ENCODE measurements around the gene TRIM71.

The TRIM71 gene

DNA sequence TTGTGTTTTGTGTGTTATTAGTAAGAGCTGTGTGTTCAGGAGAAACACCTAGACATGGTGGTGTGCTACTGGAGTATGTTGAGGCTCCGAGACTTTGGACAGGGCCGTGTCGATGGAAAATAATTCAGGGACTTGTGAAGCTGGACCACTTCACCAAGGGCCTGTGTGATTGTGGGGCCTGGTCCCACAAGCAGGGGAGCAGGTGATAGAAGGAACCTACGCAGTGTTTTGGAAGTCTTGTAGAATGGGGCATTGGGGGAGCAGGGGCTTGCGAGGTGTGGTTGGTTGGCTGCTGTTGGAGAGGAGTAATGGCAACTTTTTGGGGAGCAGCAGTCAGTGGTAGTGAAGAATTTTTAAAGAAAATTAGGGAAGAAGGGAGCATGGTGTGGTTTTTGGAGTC lies 48.7 kb downstream of the TRIM71 start:
- DNase-seq (ENCODE audit: low read depth in 2 of 2): no peak

DNA sequence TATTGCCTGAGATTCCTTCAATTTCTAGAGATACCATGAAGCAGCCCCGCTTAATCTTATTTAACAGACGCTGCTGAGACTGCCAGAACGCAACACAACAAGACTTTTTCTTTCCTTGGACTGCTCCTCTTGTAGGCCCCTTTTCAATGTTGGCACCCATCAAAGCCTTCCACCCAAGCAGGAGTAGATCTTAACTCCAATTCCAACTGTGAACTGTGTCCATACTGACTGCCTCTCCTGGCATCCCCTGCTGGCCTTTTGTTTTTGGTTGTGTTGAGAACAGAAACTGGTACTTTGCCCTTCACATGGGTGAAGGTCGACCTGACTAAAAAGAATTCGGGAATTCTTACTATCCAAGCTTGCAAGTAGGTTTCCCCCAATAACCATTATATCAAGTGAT lies 50.2 kb downstream of the TRIM71 start:
- no peak for DNase-seq (ENCODE audit: low read depth in 2 of 2)

DNA sequence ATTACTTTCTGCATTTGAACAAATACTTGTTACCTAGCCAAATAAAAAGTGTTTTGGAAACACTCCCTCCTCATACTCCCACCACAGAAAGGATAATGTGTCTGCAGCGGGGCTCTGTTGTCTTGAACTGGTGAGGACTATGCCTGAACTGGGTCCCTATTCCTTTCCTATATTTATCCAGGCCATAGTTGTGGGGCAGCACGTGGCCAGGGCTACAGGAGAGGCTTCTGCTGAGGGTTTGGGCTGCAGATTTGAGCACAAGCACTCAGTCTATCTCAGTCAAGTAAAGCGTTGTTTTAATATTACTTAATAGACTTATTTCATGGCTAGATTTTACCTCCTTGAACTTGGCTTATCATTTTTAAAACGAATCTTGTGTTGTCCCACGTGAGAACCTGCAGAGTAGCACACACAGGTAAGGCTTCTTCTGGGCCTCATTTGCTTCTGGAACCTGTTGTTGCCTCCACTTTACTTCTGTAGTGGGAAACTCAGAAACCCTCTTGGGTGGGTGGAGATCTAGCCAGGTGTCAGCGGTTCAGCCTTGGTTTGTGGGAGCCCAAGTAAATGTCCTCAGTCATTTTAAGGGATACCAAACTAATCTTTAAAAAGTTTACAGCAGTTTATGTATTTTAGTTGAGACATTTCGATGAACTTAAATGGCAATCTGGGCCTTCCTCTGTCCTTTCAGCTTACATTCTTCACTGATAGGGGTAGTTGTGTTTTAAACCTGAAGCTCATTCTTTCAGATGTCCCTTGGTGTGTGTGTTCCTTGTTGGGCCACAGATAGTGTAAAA lies 51.1 kb downstream of the TRIM71 start:
- no peak for DNase-seq (ENCODE audit: low read depth in 2 of 2)

DNA sequence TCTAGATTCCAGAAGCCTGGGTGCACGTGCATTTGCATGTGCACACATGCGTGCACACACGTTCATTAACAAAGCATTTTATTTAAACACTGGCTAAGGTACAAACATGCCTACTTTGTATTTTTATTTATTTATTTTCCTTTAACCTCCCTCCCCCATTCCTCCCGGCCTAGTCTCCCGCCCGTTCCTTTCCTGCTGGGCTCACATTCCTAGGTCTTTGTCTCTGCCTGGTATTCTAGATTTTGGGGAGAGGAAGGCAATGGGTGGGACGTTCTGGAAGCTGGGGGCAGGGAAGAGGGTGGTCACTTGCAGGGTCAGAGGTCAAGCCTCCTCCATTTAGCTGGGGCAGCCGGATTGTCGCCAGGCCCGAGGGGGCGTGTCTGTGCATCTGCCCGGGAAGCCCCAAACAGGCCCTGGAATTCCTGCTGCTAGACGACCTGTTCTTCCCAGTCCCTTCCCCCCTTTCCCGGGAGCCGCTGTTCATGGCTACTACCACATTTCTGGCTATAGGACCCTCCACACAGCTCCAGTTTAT lies 51.8 kb downstream of the TRIM71 start:
- no peak for DNase-seq (ENCODE audit: low read depth in 2 of 2)

DNA sequence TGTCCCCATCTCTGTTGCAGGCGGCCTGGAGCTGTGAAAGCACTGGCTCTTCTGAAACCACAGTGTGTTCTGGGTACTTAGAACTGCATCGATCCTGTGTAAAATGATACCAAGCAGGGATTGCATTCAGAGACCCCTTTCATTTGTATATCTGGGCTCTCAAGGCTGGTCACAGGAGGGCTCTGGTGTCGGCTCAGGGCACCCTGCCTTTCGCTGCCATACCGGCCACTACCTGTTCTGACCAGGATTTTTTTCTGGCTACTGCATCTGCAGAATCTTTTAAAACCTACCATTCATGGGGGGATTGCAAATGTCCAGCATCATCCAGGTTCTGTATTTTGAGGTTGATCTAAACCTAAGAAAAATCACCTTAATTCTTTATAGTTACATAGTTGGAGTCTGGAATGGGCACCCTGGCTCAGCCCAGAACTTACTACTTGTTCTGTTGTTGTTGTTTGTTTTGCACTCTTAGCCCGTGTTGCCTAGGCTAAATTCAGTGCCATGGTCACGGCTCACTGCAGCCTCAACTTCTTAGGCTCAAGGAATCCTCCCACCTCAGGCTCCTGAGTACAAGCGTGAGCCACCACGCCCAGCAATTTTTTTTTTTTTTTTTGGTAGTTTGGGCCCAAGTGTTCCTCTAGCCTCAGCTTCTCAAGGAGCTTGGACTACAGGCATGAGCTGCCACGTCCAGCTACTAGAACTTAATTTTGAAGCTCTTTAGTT lies 52.7 kb downstream of the TRIM71 start:
- no peak for DNase-seq (ENCODE audit: low read depth in 2 of 2)

DNA sequence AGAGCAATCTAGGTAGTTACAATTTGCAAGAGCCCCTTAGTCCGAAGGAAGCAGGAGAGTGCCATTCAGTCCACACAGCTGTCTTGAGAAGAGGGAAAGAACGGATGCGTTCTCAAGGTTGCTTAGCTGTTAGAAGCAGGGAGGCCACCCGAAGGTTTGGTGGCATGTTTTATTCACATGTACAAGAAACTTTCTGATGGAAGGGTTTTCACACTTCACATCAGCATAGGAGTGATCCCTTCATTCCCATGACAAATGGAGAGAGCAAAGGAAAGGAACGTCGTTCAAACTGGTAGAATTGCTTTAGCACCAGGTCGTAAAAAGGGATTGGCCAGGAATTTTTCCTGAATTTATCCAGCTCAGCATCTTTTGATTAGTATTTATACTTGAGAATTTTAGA lies 53.5 kb downstream of the TRIM71 start:
- DNase-seq (ENCODE audit: low read depth in 2 of 2): no peak

DNA sequence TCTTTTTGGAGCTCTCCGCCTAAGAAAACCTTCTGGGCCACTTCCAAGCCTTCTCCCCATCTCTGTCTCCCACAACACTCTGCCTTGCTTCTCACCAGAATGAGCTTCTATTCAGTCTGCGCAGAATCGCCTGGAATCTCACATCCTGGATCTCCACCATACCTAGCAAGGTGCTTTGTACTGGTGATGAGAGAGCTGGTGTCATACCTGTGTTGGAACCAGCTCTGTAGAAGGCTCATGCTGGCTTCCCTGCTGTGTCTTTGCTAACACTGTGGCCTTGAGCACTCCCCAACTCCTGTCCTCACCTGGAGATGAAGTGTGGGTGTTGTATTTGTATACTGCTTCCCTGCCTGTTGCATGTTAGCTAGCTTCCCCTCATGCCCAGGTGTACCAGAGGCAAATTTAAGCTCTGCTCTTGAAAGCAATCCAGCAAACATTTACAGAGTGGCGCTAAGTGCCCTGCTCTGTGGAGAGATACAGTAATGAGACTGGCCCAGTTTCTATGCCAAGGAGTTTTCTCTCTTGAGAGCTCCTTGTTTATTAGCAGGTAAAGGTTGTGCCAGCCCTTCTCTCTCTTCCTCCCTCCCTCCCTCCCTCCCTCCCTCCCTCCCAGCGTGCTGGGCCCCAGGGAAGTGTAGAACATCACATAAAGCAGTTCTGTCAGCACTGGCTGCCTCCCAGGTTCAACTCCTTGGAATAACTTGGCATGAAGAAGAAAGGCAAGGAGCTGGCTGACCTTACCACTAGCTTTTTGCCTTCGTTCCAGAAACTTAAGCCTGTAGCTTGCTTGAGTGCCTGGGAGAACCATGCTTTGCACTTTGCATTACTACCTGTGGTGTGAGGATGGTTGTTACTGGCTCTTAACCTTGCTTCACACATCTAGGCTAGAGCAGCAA lies 54.9 kb downstream of the TRIM71 start:
- no peak for DNase-seq (ENCODE audit: low read depth in 2 of 2)

DNA sequence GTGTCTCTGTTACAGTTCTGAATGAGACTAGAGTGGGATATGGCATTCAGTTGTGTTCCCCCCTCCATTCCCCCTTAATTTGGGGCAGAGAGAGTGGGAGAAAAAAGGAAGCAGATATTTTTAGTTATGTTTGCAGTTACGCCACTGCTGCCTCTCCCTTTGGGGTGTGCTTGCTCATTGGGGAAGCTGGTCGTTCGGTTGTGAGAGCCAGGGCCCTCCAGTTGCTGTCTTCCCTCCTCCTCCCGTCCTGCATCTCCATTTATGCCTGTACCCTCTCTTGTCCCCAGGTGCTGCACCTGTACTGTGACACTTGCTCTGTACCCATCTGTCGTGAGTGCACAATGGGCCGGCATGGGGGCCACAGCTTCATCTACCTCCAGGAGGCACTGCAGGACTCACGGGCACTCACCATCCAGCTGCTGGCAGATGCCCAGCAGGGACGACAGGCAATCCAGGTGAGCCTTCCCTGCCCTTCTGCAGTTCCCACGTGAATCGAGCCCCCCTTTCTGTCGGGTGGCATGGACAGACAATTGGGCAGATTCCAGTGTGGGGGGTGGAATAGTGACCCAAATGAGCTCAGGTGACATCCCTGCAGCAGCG lies 55.8 kb downstream of the TRIM71 start:
- no peak for DNase-seq (ENCODE audit: low read depth in 2 of 2)

DNA sequence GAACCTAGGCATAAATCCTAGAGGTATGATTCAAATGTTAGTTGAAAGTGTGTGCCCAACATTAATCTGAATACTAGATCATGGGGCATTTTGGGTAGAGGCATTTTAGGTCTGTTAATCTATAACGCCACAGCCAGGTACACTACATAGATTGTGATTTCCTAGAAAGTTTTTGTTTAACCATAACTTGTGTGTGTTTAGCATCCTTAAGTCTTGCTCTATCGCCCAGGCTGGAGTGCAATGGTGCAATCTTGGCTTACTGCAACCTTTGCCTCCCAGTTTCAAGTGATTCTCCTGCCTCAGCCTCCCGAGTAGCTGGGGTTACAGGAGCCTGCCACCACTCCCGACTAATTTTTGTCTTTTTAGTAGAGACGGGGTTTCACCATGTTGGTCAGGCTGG lies 59.1 kb downstream of the TRIM71 start:
- DNase-seq (ENCODE audit: low read depth in 2 of 2): no peak

DNA sequence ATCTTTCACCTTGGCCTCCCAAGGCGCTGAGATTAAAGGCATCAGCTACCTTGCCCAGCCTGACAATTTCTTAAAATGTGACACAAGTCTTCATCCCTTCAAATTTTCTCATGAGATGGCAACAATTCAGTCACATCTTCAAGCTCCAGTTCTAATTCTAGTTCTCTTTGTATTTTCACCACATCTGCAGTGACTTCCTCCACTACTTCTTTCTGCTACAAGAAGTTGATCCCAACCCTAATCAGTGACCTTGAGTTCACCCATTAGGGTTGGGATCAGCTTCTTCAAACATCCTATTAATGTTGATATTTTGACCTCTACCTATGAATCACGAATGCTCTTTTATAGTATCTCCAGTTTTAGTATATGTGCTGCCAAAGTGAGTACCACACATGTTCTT lies 59.8 kb downstream of the TRIM71 start:
- DNase-seq (ENCODE audit: low read depth in 2 of 2): no peak

DNA sequence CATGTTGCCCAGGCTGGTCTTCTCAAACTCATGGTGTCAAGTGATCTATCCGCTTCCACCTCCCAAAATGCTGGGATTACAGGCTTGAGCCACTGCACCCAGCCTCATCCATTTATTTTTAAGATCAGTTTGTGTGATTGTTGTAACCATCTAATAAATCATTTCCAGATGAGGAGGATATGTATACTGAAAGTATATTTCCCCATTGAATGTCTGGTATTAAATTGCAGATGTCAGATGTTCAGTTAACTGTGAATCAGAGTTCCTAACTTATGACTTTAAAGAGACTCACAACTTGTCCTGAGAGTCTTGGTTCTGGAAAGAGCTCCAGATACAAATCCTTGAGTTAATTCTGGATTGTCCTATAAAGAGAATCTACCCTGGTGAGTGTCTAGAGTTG lies 62.4 kb downstream of the TRIM71 start:
- DNase-seq (ENCODE audit: low read depth in 2 of 2): no peak

DNA sequence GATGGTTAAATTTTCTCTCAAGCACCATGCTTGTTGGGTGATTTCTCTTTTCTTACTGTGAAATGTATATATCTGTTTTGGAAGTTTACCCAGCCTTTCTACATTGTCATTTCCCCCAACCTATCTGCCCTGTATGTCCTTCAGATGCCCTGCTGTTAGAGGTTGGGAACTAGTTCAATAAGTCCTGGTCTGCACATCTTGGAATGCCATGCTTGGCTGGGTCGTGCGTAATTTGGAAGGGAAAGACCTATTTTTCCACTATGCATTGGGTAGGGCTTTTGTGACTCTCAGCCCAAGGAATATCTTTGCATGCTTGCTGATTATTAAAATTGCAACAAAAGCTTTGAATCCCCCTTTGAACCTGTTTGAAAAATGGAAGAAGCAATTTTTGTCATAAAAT lies 63.8 kb downstream of the TRIM71 start:
- DNase-seq (ENCODE audit: low read depth in 2 of 2): no peak

DNA sequence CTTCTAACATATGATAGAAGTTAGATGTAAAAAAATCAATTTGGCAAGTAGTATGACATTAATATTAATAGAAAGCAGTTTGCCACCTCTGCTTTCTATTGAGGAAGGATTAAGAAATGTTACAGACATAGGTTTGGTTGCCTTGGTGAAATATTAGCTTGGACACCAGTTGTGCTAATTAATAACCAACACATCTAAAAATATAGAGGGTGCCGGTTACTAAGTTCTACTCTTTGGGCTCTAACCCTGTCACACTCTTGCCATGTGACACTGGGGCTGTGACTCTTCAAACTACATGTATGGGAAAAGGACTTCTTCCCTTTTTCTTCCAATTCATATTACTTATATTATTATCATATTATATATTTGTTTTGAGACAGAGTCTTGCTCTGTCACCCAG lies 64.4 kb downstream of the TRIM71 start:
- DNase-seq (ENCODE audit: low read depth in 2 of 2): no peak

DNA sequence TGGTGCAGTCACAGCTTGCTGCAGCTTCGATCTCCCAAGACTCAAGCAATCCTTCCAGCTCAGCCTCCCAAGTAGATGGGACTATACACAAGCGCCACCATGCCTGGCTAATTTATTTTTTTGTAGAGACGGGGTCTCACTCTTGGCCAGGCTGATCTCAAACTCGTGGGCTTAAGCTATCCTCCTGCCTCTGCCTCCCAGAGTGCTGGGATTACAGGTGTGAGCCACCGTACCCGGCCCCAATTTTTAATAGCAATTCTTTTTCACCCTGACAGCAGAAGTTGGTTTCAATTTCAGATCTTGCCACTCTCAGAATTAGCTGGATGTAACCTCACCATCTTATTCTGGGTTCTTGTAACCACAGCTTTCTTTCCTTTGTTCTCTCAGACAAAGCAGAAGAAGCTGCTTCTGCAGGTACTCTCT lies 64.8 kb downstream of the TRIM71 start:
- DNase-seq (ENCODE audit: low read depth in 2 of 2): no peak

DNA sequence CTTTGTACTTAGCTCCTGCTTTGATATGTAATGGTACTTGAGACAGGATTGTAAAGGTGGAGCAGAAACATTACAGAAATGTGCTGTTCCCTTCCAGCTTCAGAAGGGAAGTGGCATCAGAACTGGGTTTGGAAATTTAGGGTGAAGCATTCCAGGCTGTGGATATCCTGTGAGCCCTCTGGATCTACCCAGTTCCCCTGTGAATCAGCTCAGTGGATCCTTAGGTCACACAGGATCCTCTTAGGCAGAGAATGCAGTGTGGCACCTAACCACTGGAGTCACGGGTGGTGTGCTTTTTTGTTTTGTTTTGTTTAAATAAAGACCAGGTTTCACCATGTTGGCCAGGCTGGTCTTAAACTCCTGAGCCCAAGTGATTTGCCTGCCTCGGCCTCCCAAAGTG lies 66.0 kb downstream of the TRIM71 start:
- DNase-seq (ENCODE audit: low read depth in 2 of 2): no peak

DNA sequence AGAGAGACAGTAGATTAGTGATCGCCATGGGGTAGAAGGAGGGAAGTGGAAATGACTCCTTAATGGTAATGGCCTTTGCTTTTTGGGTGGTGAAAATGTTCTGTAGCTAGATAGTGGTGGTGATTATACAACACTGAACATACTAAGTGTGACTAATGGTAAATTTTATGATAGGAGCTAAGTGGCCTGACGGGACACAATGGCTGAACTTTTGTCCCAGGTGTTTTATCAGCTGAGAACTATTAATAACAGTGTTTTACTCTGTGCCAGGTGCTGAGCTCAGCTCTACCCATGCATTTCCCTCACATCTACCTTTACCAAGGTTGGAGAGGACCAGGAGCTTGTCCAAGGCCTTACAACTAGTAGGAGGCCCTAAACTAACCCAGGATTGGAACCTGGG lies 66.8 kb downstream of the TRIM71 start:
- no peak for DNase-seq (ENCODE audit: low read depth in 2 of 2)

DNA sequence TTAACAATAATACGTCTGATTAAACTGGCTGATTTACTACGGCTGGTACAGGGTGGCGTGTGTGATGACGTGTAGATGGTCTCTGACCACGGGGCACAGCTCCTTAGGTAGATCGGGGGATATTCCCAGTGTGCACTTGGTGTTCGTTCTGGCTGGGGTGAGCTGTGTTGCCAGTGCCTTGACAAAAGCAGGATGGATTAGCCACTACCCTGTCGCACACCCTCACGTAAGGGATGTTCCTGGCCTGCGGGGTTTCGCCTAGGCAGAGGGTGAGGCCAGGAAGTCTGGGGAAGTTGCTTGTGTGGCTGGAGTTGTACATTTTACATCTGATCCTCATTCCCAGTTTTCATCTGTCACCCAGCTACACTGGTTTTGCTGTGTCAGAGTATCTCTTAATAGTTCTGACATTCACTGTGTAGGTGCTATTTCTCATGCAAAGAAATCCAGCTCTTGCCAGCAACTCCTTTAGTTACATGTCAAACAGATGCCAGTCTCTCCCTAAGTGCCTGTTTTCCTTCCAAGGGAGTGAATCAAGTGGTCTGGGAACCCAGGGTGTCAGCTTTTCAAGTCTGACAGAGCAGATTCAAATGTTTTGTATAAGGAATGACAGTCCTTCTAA lies 67.6 kb downstream of the TRIM71 start:
- DNase-seq (ENCODE audit: low read depth in 2 of 2): no peak

DNA sequence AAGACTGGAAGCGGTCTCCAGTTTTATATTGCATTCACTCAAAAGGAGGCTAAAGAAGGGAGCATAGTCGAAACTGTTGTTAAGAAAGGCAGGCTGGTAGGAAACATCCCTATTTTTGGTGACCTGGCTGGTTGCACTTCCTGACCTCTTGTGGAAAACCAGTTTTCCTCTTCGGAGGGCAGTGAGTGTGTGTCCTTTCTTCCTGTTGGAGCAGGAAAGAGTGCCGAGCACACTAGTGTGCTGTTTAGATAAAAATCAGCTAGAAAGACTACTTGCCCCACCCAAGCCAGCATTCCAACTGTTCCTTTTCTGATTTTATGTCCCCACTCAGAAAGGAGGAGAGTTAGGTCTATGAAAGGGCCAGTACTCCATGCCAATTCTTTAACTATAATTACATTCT lies 68.5 kb downstream of the TRIM71 start:
- DNase-seq (ENCODE audit: low read depth in 2 of 2): no peak

DNA sequence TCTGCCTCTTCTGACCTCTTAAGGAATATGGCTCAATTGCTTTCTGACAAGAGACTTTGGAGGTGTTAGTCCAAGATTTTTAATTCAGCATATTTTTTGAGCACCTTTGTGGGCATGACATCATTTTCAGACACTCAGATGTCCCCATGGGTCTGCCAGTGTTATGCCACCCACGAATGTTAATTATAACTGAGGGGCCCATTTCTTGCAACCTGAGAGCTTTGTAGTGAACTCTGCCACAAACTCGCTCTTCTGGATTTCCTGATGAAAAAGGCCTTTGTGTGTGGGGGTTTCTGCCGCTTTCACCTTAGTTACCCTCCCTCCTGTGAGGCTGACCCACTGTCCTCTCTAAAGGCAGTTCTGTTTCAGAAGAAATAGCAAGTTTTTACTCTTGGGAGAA lies 69.1 kb downstream of the TRIM71 start:
- no peak for DNase-seq (ENCODE audit: low read depth in 2 of 2)

DNA sequence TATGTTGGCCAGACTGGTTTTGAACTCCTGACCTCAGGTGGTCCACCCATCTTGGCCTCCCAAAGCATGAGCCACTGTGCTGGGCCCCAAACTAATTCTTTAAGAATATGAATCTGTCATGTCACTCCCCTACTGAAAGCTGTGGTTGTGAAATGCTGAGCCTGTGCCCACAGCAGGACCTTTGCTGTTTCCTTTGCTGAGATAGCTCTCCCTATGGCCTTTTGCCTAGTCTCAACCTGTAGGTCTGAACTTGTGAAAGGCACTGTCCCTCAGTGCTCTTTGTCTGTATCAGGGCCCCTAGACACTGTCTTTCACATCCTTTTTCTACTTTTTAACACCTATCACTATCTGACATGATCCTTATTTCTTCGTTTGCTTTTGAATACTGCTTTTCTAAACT lies 70.9 kb downstream of the TRIM71 start:
- DNase-seq (ENCODE audit: low read depth in 2 of 2): no peak
